Mesodermal cell (in vitro differentiated cells): ENCODE measurements around the gene UBASH3B.

Experiments used
- H3K27ac ChIP-seq: 2 replicates; pipeline ENCODE4 v1.7.0; 2013; ENCODE audit warnings: mild to moderate bottlenecking, low read depth, low read length, moderate library complexity; ENCODE audit not compliant: severe bottlenecking
- H3K36me3 ChIP-seq: 2 replicates; pipeline ENCODE4 v1.7.1; 2013; ENCODE audit warnings: mild to moderate bottlenecking, low read length, moderate library complexity; ENCODE audit not compliant: control insufficient read depth, insufficient read depth
- H3K4me1 ChIP-seq: one replicate; pipeline ENCODE4 v1.7.1; 2013; ENCODE audit warnings: mild to moderate bottlenecking, low read length; ENCODE audit not compliant: insufficient read depth, control insufficient read depth, poor library complexity, severe bottlenecking
- H3K4me3 ChIP-seq: 2 replicates; pipeline ENCODE4 v1.7.0; 2013; ENCODE audit warnings: low read length, control low read depth, mild to moderate bottlenecking; ENCODE audit not compliant: insufficient read depth, poor library complexity, severe bottlenecking; ENCODE audit errors: extremely low read depth
- H3K9me3 ChIP-seq: 2 replicates; pipeline ENCODE4 v1.7.1; 2013; ENCODE audit warnings: mild to moderate bottlenecking, low read length, moderate library complexity; ENCODE audit not compliant: control insufficient read depth
- WGBS, 2 experiments: methylation state at CpG; one replicate each; pipeline ENCODE4 v1.1.5; 2013; ENCODE audit warnings: missing lambda C conversion rate in 2 of 2; ENCODE audit not compliant: insufficient coverage in 2 of 2; 5-methylcytosine and 5-hydroxymethylcytosine counted together

UBASH3B gene

GRCh38 chr11:122696662-122697061 is 41.1 kb downstream of the UBASH3B start:
- H3K4me3 ChIP-seq: no peak overlapping the region
- peaks cover 23% of the 10 kb centered on the region for H3K36me3 ChIP-seq
- peaks cover 24% of the 10 kb centered on the region for H3K4me1 ChIP-seq
- H3K27ac ChIP-seq: no peak overlapping the region
- H3K9me3 ChIP-seq: no peaks in the 10 kb centered on the region
- 91 to 95% methylated on average over 7 to 10 of the region's 11 CpGs for WGBS, 2 experiments

DNA sequence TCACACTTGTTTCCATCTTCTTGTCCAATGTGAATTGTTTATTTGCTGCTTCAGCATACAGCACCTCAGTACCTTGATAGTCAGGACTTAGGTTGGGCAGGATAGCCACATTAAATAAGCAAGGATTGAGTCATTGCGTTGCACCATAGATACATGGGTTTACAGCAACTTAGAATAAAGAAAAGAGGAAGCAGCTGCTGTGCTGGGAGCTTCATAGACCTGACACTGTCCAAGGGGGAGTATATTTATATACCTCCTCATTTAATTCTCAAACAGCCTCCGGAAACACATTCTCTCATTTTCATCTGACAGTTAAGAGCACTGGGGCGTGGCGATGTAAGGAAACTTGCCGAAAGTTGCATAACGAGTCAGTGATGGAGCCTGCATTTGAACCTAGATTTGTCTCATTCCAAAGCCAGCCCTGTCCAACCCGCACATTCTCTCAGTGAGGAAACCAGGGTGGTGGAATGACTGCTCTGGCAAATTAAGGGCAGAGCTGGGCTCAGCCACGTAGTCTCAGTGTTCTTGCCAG is 42.2 kb downstream of the UBASH3B start:
- no peak overlapping the region for H3K4me3 ChIP-seq
- H3K4me1 ChIP-seq: peaks cover 15% of the 10 kb centered on the region
- H3K36me3 ChIP-seq: peaks cover 23% of the 10 kb centered on the region
- no peaks in the 10 kb centered on the region for H3K9me3 ChIP-seq
- WGBS, 2 experiments: 92 to 97% methylated on average over 5 to 6 of the region's 8 CpGs
- H3K27ac ChIP-seq: no peak overlapping the region

DNA sequence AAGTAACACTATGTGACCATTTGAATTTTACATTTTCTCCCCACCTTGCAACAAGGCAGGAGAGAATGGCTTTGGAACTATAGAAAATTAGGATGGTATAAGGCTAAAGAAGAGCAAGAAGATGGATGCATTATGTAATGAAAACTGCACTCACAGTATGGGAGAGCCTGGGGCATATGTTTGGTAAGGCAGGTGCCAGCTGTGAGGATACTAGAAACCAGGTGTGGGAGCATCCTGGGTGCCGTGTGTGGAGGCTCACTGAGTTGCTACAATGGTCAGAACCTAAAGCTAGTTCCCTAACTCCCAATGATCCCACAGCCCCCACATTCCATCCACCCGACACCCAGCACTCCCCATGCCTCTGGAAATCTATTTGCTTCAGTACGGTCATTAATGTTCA is 42.9 kb downstream of the UBASH3B start:
- Histone ChIP-seq H3K9me3 (no peaks in the 10 kb centered on the region), H3K36me3 (peaks cover 17% of the 10 kb centered on the region), H3K27ac (no peak overlapping the region), H3K4me3 (no peak overlapping the region), H3K4me1 (peaks cover 13% of the 10 kb centered on the region)
- WGBS, 2 experiments: 60% methylated on average over 1 of the region's 3 CpGs; no CpG with 5 or more reads in 1 of the 2 experiments

GRCh38 chr11:122700666-122701065 is 45.1 kb downstream of the UBASH3B start:
- Histone ChIP-seq H3K27ac (no peak overlapping the region), H3K36me3 (peaks cover 17% of the 10 kb centered on the region), H3K4me1 (peaks cover 14% of the 10 kb centered on the region), H3K4me3 (no peak overlapping the region), H3K9me3 (no peaks in the 10 kb centered on the region)
- WGBS, 2 experiments: 94 to 100% methylated on average over 2 of the region's 3 CpGs

- Histone ChIP-seq H3K27ac (no peak overlapping the region), H3K4me1 (peaks cover 18% of the 10 kb centered on the region), H3K36me3 (peaks cover 19% of the 10 kb centered on the region), H3K4me3 (no peak overlapping the region), H3K9me3 (no peaks in the 10 kb centered on the region)
- WGBS, 2 experiments: 86 to 87% methylated on average over 4 of the region's 4 CpGs
Measured at GRCh38 chr11:122701143-122701542, 45.6 kb downstream of the UBASH3B start.

GRCh38 chr11:122703541-122704272 is 48.2 kb downstream of the UBASH3B start:
- peaks cover 8% of the 10 kb centered on the region for H3K36me3 ChIP-seq
- 89 to 90% methylated on average over 7 to 8 of the region's 8 CpGs for WGBS, 2 experiments
- H3K27ac ChIP-seq: no peak overlapping the region
- H3K4me3 ChIP-seq: no peak overlapping the region
- H3K4me1 ChIP-seq: peaks cover 23% of the 10 kb centered on the region
- no peaks in the 10 kb centered on the region for H3K9me3 ChIP-seq

DNA sequence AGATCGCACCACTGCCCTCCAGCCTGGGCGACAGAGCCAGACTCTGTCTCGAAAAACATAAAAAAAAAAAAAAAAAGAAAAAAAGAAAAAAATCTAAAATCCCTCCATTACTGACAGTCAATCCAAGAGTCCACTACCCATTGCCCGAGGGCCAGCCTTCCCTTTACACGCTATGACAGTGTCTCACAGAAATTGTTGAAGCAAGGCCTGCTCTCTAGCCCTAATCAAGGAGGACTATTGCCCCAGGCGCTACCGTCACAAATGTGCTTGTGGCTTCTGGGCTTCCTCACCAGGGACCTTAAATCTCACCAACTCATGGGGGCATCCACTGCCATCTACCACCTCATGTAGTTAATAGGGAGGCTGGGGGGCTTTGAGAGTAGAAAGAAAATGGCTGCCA is 49.9 kb downstream of the UBASH3B start:
- Histone ChIP-seq H3K4me1 (peaks cover 33% of the 10 kb centered on the region), H3K9me3 (no peaks in the 10 kb centered on the region), H3K27ac (no peak overlapping the region), H3K4me3 (no peak overlapping the region), H3K36me3 (peaks cover 4% of the 10 kb centered on the region)
- WGBS, 2 experiments: 94 to 100% methylated on average over 2 of the region's 7 CpGs

- peaks cover 4% of the 10 kb centered on the region for H3K36me3 ChIP-seq
- 92 to 96% methylated on average over 2 of the region's 3 CpGs for WGBS, 2 experiments
- peaks cover 40% of the 10 kb centered on the region for H3K4me1 ChIP-seq
- no peak overlapping the region for H3K4me3 ChIP-seq
- no peaks in the 10 kb centered on the region for H3K9me3 ChIP-seq
- H3K27ac ChIP-seq: no peak overlapping the region
Measured at GRCh38 chr11:122706291-122707088, 51.0 kb downstream of the UBASH3B start.

- WGBS, 2 experiments: 83 to 100% methylated on average over 2 to 4 of the region's 4 CpGs
- H3K36me3 ChIP-seq: peaks cover 6% of the 10 kb centered on the region
- no peaks in the 10 kb centered on the region for H3K9me3 ChIP-seq
- no peak overlapping the region for H3K4me3 ChIP-seq
- no peak overlapping the region for H3K27ac ChIP-seq
- H3K4me1 ChIP-seq: peaks cover 41% of the 10 kb centered on the region
Measured at GRCh38 chr11:122707111-122707510, 51.6 kb downstream of the UBASH3B start.

- 71% methylated on average over 3 of the region's 4 CpGs; no CpG with 5 or more reads in 1 of the 2 experiments for WGBS, 2 experiments
- Histone ChIP-seq H3K9me3 (no peaks in the 10 kb centered on the region), H3K27ac (no peak overlapping the region), H3K36me3 (peaks cover 11% of the 10 kb centered on the region), H3K4me3 (no peak overlapping the region), H3K4me1 (peaks cover 41% of the 10 kb centered on the region)
Measured at GRCh38 chr11:122707901-122708300, 52.4 kb downstream of the UBASH3B start.
